ENCODE results near the gene GABRR1.
"Not testable (repeated sequence)": the region's sequence is repeated elsewhere in the genome, so short reads cannot be mapped to it uniquely, and the experiment has no call there.

GABRR1 gene

DNA sequence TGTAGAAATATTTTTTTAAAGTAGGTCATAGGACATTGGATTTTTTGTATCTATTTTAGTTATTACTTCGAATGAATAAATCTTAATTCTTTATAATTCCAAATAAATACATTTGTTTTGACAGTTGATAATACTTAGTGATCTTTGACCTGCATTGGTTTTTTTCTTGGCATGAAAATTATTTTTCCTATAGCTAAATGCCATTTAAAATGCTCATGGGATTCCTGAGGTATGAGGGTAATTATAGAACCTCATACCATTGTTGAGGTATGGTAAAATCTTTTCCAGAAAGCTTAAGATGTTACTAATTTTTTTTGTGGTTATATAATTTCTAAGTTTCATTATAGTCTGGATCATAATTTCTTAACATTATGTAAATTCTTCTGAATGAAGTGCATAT lies 63.0 kb downstream of the GABRR1 start:
- no peak for DNase-seq

DNA sequence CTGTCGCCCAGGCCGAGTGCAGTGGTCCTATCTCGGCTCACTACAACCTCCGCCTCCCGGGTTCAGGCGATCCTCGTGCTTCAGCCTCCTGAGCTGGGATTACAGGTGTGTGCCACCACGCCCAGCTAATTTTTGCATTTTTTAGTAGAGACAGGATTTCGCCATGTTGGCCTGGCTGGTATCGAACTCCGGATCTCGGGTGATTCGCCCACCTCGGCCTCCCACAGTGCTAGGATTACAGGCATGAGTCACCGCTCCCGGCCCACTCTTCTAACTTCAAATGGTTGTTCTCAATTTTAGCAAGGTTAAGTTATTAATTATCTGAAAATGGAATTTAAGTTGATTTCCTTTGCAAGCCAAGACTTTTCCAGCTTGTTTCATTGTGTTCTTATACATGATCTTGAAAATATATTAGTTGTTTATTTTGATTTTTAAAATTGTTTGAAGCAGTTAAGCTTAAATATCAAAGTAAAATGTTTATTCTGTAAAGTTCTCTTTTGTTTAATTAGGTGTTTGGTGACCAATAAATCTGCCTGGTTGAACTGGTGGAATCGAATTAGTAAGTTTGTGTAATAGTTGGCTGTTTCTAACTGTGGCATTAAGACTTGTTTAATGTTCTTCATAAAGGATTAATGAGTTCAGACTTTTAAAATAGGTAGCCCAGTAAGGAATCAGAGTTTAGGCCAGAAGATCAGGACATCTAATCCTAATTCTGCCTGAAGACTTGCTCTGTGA lies 69.0 kb downstream of the GABRR1 start:
- DNase-seq = no peak

DNA sequence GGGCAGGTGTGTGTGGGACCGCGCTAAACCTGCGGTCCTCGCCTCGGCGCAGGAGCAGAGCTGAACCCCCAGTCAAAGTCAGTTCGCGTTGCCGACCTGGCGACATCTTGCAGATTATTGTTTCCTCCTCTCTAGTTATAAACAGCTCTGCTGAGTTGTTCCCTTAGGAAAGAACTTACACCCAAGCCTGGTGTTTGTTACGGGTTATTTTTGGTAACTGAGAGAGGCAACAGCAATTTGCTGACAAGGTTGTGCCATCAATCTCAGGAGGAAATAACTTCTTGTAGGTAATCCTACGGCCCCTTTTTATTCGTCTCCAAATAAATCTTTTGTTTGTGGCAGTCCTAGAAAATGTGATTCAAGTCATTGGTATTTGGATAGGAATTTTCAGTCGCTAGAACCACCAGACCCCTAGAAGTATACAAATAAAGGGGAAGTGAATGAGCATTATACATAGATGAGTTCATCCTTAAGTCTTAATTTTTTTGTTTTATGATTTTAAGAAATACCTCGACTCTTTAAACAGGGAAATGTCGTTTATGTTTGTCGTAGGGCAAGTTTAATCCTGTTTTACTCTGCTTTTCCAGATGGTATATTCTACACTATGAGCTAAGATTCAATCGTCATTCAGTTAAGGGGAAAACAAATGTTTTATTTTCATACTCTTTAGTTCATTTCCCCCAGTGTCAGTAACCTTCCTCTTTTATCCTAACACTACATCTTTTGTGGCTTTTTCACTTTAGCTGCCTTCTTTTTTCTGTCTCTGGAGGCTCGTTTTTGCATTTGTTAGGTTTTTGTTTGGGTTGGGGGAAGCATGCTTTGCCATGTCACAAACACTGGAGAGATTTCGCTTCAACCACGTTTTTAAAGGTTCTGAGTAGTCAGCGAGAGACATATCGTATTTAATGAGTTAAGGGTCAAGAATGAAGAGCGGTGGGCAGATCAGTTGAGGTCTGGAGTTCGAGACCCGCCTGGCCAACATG lies 70.1 kb downstream of the GABRR1 start:
- no peak for DNase-seq

DNA sequence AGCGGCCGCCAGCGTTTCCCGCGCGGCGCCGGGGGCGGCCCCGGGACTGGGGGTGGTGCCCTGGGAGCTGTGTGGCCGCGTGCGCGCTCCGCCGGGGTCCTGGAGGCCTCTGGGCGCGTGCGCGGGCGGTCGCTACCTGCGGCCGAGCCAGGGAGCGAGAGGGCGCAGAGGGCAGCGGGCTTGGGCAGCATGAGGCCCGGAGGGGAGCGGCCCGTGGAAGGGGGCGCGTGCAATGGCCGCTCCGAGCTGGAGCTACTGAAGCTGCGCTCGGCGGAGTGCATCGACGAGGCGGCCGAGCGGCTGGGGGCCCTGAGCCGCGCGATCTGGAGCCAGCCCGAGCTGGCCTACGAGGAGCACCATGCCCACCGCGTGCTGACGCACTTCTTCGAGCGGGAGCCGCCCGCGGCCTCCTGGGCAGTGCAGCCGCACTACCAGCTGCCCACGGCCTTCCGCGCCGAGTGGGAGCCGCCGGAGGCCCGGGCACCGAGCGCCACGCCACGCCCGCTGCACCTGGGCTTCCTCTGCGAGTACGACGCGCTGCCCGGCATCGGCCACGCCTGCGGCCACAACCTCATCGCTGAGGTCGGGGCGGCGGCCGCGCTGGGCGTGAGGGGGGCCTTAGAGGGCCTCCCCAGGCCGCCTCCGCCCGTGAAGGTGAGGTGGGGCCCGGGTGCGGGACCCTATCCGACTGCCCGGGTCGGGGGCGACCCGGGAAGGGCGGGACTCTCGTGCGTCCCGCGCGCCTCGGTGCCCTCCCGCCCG lies 71.0 kb downstream of the GABRR1 start, which contains the start of gene PM20D2:
Gene PM20D2, plus strand, starts transcription at position 100 of the 762 bp plus-strand sequence. Its CDS starts 90 bp downstream, at position 190.
- DNase-seq = peak; percentile 44

DNA sequence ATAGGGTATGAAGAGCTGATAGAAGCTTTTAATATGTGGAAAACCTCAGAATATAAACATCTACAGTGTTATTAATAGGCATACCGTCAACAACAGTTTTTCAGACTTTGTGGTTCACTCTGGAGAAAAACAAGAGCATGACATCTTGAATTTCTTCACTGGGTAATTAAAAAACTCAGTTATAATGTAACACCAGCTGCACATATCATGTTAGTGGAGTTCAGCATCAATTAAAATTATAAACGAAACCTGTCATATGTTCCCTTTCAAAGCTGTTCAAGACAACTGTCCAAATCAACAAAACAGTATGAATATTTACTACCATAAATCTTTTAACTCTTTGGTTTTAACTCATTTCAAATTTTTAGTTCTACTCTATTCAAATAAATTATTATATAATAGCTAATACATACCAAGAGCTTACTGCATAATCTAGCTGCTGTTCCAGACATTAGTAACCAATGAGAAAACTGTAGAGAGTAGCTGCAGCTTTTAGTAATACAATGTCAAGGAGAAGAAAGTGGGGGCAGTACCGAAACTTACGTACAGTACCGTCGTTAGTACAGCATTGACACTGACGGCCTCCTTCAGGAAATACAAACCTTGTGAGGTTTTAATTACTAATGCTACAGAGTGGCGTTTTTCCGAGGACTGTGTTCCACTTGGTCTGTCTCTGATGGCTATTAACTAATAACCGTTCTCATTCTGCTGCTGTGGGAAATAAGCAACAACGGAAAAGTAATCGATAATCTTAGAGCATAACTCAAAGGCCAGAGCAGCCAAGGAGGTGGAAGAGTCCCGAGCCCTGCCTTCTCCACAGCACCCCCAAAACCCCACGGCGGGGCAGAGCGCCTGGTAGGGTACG lies 71.8 kb downstream of the GABRR1 start:
- DNase-seq = no peak

DNA sequence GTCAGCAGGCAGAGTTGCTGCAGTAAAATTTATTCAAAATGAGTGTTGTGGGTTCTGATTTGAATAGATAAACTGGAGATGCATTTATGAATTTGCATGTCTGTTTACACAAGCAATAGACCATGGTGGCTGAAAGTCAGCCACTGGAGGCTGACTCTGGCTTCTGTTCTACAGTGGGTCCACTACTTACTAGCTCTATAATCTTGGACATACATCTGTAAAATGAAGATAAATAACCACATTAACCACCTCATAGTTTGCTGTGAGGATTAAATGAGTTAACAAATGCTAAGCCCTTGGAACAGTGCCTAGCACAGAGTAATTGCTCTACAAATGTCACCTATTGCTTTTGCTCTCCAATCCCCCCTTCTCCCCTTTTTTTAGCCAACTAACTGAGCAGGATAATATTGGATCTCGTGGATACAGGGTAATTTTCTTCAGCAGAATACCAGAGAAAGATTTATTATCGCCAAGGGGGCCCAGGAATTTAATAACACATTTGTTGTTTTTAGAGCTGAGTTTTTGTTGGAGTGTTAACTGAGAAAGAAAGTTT lies 72.7 kb downstream of the GABRR1 start:
- no peak for DNase-seq

DNA sequence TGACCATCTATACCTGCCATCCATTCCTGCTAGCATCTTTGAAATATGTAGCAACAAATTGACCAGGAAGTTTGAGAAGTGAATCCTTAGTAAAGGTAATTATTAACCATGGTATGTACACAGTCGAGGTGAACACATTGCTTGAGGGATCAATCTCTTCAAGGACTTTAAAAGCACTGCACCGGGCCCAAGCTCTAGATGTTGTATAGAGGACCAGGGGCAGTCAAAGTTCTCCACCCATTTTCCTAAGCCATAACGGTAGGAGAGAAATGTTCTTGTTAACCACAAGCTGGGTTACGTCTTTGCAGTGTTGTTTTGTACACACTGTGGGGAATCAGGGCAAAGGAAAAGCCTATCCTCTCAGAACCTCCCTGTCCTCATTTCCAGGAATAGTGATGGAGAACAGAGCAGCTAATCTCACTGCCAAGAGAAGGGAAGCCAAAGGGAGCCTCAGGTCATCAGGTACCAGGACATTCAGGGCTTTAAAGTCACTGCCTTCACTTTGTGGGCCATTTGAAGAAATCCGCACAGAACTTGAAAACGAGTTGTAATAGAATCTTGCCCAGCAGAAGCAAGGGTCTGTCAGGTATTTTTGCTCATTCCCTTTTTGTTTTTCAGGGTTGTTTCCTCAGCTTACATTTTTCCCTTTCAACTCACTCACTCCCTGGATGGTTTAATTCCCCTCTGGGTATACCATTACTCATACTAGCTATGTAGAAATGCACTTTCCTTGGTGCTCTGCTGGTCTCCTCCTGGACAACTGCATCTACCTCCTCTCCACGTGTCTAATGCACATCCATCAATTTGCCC lies 76.6 kb downstream of the GABRR1 start:
- no peak for DNase-seq

DNA sequence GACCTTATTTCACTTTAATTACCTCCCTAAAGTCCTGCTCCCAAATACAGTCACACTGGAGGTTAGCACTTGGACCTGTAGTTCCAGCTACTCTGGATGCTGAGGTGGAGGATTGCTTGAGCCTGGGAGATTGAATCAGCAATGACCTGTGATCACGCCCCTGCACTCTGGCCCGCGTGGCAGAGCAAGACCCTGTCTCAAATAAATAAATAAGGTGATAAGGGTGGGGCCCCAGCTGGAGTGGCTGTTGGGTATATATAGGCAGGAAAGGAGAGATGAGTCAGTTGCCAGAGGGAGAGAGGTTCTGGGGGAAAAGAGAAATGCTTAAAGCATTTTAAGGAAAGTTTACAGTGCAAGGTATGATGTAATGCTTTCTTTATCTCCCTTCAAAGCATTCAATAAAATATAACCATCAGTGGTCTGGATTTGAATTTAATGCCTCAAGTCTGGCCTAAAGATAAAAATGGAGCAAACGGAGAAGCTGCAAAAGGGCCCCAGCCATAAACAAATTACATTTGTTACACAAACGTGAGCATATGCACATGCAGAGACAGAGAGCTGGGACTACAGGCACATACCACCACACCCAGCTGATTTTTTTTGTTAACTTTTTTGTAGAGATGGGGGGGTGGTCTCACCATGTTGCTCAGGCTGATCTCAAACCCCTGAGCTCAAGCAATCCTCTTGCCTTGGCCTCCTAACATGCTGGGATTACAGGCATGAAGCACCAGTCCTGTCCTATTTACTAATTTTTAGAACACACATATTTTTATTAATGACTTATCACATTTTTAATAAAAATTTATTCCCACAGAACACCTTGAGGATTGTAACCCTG lies 77.4 kb downstream of the GABRR1 start:
- DNase-seq = no peak

DNA sequence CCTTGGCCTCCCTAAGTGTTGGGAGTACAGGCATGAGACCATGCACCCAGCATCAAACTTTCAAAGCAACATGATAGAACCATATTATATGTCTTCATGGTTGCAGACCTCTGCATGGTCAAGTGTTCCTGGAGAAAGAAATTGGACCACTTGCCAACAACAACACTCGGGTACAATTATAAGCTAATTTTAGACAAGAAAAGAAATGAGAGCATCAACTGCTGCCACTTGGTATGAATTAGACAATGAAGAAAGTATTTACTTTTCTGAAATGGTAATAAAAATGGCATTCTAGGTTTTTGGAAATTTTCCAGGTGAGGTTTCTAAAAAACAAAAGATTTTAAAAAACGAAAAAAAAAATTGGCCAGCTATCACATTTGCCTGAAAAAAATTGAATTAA lies 79.0 kb downstream of the GABRR1 start:
- DNase-seq = no peak

DNA sequence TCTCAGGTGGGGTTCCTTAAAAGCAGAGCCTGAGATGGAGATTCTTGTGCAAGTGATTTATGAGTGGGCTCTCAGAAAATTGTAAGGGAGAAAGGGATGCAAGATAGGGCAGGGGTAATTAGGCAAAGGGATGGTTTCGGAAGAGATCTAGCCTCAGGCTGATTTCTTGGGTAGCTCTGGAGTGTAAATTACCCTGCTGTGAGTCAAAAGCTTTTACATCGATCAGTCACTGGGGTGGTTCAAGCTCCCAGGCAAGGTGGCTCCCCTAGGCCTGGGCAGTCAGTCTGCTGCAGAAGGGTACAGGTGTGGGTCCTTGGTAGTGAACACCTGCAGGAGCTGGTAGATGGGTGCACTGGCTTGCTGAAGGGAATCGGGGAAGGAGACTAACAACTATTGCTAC lies 82.4 kb downstream of the GABRR1 start:
- DNase-seq = no peak

DNA sequence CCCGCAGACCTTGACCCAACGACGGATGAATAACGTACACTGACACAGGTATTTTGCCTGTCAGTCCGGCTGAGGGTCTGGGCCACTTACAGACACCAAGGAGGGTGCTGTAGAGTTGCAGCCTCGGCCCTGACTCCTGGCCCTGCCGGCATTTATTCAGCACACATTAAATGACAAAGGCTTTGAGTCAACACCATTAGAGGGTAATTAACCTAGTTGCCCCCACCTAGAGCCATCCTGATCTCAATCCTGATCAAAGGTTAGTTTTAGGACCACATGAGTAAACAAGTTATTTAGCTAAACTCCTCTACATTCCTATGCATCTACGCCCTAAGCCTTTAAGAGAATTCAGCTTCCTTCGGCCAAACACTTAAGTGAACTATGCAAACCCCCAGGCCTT lies 83.2 kb downstream of the GABRR1 start:
- DNase-seq = no peak

DNA sequence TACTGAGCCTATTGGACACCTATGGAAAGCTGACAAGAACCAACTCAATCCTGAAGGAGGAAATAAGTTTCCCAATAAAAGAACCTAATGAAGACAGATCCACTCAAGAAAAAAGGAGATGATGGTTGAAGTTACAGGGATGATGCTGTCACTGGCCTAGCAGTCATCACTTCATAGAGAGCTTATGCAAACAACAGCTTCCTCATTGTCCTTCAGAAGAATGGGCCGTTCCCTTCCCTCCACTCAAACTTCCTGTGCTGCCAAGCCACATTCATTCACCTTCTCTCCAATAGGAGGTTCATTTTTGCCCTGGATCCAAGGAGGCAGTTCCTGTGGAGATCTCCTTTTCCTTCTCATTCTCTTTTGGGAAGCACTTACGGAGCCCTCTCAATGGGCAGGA lies 85.1 kb downstream of the GABRR1 start:
- no peak for DNase-seq

DNA sequence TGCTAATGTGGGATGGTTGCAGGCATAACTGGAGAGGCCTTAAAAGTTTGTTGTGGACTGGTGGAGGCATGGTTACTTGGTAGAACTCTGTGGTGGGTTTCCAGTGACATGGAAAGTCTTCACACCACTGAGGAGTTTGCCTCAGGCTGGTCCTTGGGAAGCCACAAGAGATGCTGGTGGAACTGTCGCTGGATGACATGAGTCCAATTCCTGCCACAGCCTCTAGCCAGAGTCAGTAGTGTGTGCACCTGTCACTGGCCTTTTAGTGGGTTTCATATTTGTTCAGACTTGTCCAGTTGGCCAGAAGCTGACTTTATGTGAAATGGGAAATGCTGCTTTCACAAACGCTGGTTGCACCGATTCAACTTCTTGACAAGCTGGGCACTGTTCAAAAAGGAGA lies 85.6 kb downstream of the GABRR1 start:
- DNase-seq = no peak

DNA sequence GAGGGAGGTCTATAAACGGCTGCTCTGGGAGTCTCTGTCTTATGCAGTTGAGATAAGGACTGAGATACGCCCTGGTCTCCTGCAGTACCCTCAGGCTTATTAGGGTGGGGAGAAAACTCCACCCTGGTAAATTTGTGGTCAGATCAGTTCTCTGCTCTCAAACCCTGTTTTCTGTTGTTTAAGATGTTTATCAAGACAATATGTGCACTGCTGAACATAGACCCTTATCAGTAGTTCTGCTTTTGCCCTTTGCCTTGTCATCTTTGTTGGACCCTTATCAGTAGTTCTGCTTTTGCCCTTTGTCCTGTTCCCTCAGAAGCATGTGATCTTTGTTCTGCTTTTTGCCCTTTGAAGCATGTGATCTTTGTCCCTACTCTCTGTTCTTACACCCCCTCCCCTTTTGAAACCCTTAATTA lies 88.9 kb downstream of the GABRR1 start:
- not testable (repeated sequence) for DNase-seq

Data from effector CD8-positive, alpha-beta T cell (primary cell).